Measurements from ENCODE around the gene FLNB. TPM values are rescaled to one million over a fixed set of nuclear protein-coding genes. Genes with fewer than 3 reads are reported as not detected.

FLNB gene
- total RNA-seq, 4 donors from 2014 or later: 164 to 258 (median 242) TPM

DNA sequence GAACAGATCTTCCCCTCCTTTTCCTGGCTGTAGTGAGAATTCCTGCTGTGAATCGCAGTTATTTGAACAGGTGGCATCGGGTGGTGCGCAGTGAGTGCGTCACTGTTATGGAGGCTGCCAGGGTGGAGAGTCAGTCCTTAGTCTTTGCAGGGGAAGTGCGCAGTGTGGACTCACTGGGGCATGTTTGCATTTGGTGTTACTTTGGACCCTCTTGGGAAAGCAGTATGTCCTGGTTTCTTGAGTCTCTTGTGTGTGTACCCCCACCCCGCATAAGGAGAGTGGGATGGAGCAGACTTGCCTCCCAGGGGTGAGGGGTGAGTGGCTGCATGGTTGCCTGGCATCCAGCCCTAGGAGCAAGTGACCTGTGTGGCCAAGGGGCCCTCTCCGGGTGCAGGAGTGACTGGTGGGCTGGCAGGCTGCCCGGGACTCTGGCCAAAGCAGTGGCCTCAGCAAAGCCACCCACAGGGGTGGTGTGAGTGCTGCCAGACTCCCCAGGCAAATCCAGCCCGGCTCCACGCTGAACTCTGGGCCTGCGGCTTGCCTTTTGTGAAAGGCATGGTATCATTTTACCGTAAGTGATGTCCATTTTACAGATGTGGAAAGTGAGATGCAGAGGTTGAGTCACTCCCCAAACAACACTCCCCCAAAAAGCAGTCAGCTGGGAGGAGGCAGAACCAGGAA lies 156.1 kb downstream of the FLNB start:
- TF ChIP-seq CTCF (IDR thresholded peaks at IDR 0.05): no peak
- peak in 1 of 2 donors; percentile 11 for TF ChIP-seq POLR2A (IDR thresholded peaks at IDR 0.05)
- intact Hi-C loops (cut with DNase I): no loop called here

GRCh38 chr3:58164906-58165821 lies 156.9 kb downstream of the FLNB start:
- intact Hi-C loops (cut with DNase I): no loop called here
- DNase-seq: peak; percentile 42 to 63
- Histone ChIP-seq H3K36me3 (peaks cover 19 to 25% of the 10 kb centered on the region in 2 donors), H3K9me3 (no peaks in the 10 kb centered on the region), H3K4me3 (replicated peaks in 1 of 3) (no peak overlapping the region), H3K27ac (peak overlapping the region; percentile 89 to 95 (median 95)), H3K4me1 (peaks cover 34 to 48% of the 10 kb centered on the region in 2 donors), H3K27me3 (no peaks in the 10 kb centered on the region)
- TF ChIP-seq CTCF (IDR thresholded peaks at IDR 0.05): no peak
- peak in 1 of 2 donors; percentile 21 for TF ChIP-seq POLR2A (IDR thresholded peaks at IDR 0.05)
- WGBS, 2 donors: 45 to 51% methylated on average over 14 of the region's 16 CpGs

More for the DNA sequence above, 156.1 kb downstream of the FLNB start:
- peak overlapping the region; percentile 89 to 95 (median 95) for H3K27ac ChIP-seq
- H3K36me3 ChIP-seq: peaks cover 11 to 20% of the 10 kb centered on the region in 2 donors
- 32 to 48% methylated on average over 6 to 8 of the region's 12 CpGs for WGBS, 2 donors
- DNase-seq: peak; percentile 98
- no peak overlapping the region for H3K4me3 ChIP-seq (replicated peaks in 1 of 3)
- no peaks in the 10 kb centered on the region for H3K27me3 ChIP-seq
- H3K9me3 ChIP-seq: no peaks in the 10 kb centered on the region
- peaks cover 34 to 48% of the 10 kb centered on the region in 2 donors for H3K4me1 ChIP-seq

- H3K27ac ChIP-seq: peak overlapping the region; percentile 10 to 95 (median 17)
- intact Hi-C loops (cut with DNase I): no loop called here
- H3K36me3 ChIP-seq: peaks cover 30 to 33% of the 10 kb centered on the region in 2 donors
- H3K4me3 ChIP-seq (replicated peaks in 1 of 3): no peak overlapping the region
- H3K4me1 ChIP-seq: peaks cover 31 to 39% of the 10 kb centered on the region in 2 donors
- peak; percentile 71 to 78 for DNase-seq
- 48 to 76% methylated on average over 10 to 13 of the region's 16 CpGs for WGBS, 2 donors
- TF ChIP-seq POLR2A (IDR thresholded peaks at IDR 0.05) (no peak), CTCF (IDR thresholded peaks at IDR 0.05) (peak; percentile 60 to 92 (median 70))
- H3K27me3 ChIP-seq: no peaks in the 10 kb centered on the region
- H3K9me3 ChIP-seq: no peaks in the 10 kb centered on the region
Measured at GRCh38 chr3:58167431-58168351, 159.5 kb downstream of the FLNB start.

- H3K4me3 ChIP-seq (replicated peaks in 1 of 3): no peak overlapping the region
- H3K9me3 ChIP-seq: no peaks in the 10 kb centered on the region
- no peak for TF ChIP-seq POLR2A (IDR thresholded peaks at IDR 0.05)
- TF ChIP-seq CTCF (IDR thresholded peaks at IDR 0.05): no peak
- 82 to 92% methylated on average over 7 of the region's 7 CpGs for WGBS, 2 donors
- H3K4me1 ChIP-seq: peaks cover 31 to 37% of the 10 kb centered on the region in 2 donors
- H3K27me3 ChIP-seq: no peaks in the 10 kb centered on the region
- no peak for DNase-seq
- peak overlapping the region in 2 of 3 donors; percentile 17 to 95 for H3K27ac ChIP-seq
- peaks cover 28 to 33% of the 10 kb centered on the region in 2 donors for H3K36me3 ChIP-seq
- intact Hi-C loops (cut with DNase I): no loop called here
Measured at GRCh38 chr3:58168498-58168897, 160.3 kb downstream of the FLNB start.

All from thyroid gland (tissue), 4 donors.